ENCODE measurements around the gene ACSL5. TPM values are rescaled to one million over a fixed set of nuclear protein-coding genes. Genes with fewer than 3 reads are reported as not detected.

Gene ACSL5
- total and polyA plus RNA-seq, 2 of the 4 experiments (the other 2 are of a cell fraction) = 0.87 to 1.3 TPM

GRCh38 chr10:112424651-112425050, 50.7 kb downstream of the ACSL5 start:
- no peak overlapping the region for H2AFZ ChIP-seq (replicated peaks; ENCODE audit: low read length, poor library complexity)
- H2BK120ac ChIP-seq (ENCODE audit: low read depth, low read length) = no peak overlapping the region
- dilution Hi-C loops (cut with HindIII; ENCODE audit: low sequenced_read_pairs, unreplicated experiment) (no loop called here), in situ Hi-C loops (cut with MboI; ENCODE audit: low sequenced_read_pairs) (no loop called here), intact Hi-C loops (cut with micrococcal nuclease) (no loop called here)
- ATAC-seq (ENCODE audit: low read depth) = no peak
- H3K79me1 ChIP-seq (ENCODE audit: low read depth in 1 of 2, low read length in 2 of 2) = no peaks in the 10 kb centered on the region
- no peak overlapping the region for H4K91ac ChIP-seq (ENCODE audit: insufficient read depth, low read depth, low read length)
- DNase-seq = no peak
- H4K20me1 ChIP-seq (ENCODE audit: insufficient read depth, low read length) = no peaks in the 10 kb centered on the region; the same call in 1 of the 2 replicates
- no peaks in the 10 kb centered on the region for H3K9me3 ChIP-seq (ENCODE audit: control insufficient read depth, insufficient read depth, low read length)
- H3K4ac ChIP-seq (ENCODE audit: low read depth, low read length) = no peak overlapping the region
- H3K4me3 ChIP-seq (ENCODE audit: insufficient read depth, low read depth, low read length) = no peak overlapping the region
- H2AK9ac ChIP-seq (replicated peaks; ENCODE audit: low read depth, low read length, poor library complexity) = no peak overlapping the region
- no peaks in the 10 kb centered on the region for H3K4me1 ChIP-seq (ENCODE audit: control insufficient read depth, insufficient read depth, low read length)
- H3K56ac ChIP-seq (ENCODE audit: extremely low read depth, insufficient read depth, low read length) = no peak overlapping the region
- no TSS peak for BruUV-seq (replicated peaks)
- ChIA-PET CTCF (interaction anchor here (2.5 kb wide), 1 partner anchor 10 kb away, joined by 7 read pairs; no protein-coding TSS in a partner anchor), POLR2A (ENCODE audit: unreplicated experiment) (no interaction called here)
- H3K9ac ChIP-seq (ENCODE audit: low read depth, low read length) = no peak overlapping the region
- no peak overlapping the region for H4K5ac ChIP-seq (ENCODE audit: low read depth, low read length)
- no peak overlapping the region for H3K4me2 ChIP-seq (ENCODE audit: low read depth, low read length)
- no peak overlapping the region for H4K8ac ChIP-seq (ENCODE audit: low read depth in 2 of 2, low read length in 2 of 2)
- TF ChIP-seq, protein P1, sequence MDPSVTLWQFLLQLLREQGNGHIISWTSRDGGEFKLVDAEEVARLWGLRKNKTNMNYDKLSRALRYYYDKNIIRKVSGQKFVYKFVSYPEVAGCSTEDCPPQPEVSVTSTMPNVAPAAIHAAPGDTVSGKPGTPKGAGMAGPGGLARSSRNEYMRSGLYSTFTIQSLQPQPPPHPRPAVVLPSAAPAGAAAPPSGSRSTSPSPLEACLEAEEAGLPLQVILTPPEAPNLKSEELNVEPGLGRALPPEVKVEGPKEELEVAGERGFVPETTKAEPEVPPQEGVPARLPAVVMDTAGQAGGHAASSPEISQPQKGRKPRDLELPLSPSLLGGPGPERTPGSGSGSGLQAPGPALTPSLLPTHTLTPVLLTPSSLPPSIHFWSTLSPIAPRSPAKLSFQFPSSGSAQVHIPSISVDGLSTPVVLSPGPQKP (IDR thresholded peaks at IDR 0.05; ENCODE audit: borderline replicate concordance, low read depth, low read length) = no peak
- TF ChIP-seq CEBPB (IDR thresholded peaks at IDR 0.05; ENCODE audit: low read depth, low read length) (no peak), MAZ (IDR thresholded peaks at IDR 0.05; ENCODE audit: borderline replicate concordance, low read depth, low read length) (no peak)
- H2AK5ac ChIP-seq (ENCODE audit: low read depth, low read length) = no peak overlapping the region
- no CpG with 5 or more reads among the region's 2 CpGs for WGBS, 2 experiments (ENCODE audit: extremely low coverage in 2 of 2, insufficient read length in 1 of 2)
- H3K23ac ChIP-seq (ENCODE audit: low read depth, low read length) = no peak overlapping the region
- no peak overlapping the region for H3K18ac ChIP-seq (ENCODE audit: low read depth, low read length)
- no peak overlapping the region for H2BK15ac ChIP-seq (ENCODE audit: low read depth, low read length)
- H2BK20ac ChIP-seq (ENCODE audit: low read depth, low read length) = no peak overlapping the region
- no peaks in the 10 kb centered on the region; the same call in 1 of the 2 replicates for H3K9me1 ChIP-seq (ENCODE audit: insufficient read depth, low read length)
- H2BK5ac ChIP-seq (ENCODE audit: low read depth, low read length, poor library complexity, severe bottlenecking) = no peak overlapping the region
- H3K14ac ChIP-seq (replicated peaks; ENCODE audit: low read depth, low read length) = no peak overlapping the region
- H3K27me3 ChIP-seq (ENCODE audit: control insufficient read depth, insufficient read depth, low read length) = no peaks in the 10 kb centered on the region
- H3K36me3 ChIP-seq (ENCODE audit: control insufficient read depth, insufficient read depth, low read length) = peaks cover 5% of the 10 kb centered on the region
- H3K27ac ChIP-seq (ENCODE audit: insufficient read depth, low read length) = no peak overlapping the region

Data from IMR-90 (cell line).